ENCODE measurements around the gene C14orf93.
A peak's percentile ranks its signal among the peaks of the same experiment; 100 is the strongest.
"Not testable (repeated sequence)": the region's sequence is repeated elsewhere in the genome, so short reads cannot be mapped to it uniquely, and the experiment has no call there.

Gene C14orf93

DNA sequence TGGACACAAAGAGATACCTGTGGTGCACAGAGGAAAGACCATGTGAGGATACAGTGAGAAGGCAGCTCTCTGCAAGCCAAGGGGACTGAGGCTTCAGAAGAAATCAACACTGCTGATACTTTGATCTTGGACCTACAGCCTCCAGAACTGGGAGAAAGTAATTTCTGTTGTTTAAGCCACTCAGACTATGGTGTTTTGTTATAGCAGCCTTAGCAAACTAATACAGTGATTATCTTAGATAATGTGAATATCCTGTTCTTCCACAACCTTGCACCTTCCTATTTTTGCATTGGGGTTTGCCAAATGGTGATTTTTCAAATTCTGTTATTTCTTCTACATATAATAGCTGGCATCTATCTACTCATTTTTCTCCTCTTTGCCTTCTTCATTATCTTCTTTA, 8.2 kb upstream of the C14orf93 start:
- DNase-seq: no peak

DNA sequence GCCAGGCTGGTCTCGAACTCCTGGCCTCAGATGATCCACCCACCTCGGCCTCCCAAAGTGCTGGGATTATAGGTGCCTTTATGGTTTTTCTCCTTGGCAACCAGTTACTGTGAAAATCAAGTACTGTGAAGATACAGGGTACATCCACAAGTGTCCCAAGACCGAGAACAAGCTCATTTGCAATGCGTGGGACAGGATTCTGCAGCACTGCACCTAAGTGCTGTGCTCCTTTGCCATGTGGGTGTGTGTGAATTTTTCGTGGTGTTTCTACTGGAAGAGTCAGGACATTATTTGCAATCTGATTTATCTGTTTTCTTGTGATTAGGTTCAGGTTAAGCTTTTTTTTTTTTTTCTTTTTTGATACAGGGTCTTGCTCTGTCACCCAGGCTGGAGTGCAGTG, 7.1 kb upstream of the C14orf93 start:
- DNase-seq: no peak

DNA sequence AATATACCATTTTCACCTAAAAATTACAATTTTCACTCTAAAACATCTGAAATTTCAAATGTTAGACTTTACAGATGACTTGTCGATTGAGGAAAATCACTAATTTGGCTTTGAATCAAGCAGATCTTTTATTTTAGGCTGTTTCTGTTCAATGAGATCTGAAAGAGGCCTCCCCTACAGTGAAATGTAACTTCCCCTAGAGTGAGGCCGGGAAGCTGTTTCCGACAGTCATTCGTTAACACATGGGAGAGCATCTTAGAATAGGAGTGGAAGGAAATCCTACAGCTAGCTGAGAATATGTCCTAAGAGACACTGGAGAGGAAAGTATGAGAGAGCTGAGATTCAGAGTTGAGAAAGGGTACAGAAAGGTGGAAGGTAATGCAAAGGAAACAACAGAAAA, 5.7 kb upstream of the C14orf93 start:
- DNase-seq: no peak

DNA sequence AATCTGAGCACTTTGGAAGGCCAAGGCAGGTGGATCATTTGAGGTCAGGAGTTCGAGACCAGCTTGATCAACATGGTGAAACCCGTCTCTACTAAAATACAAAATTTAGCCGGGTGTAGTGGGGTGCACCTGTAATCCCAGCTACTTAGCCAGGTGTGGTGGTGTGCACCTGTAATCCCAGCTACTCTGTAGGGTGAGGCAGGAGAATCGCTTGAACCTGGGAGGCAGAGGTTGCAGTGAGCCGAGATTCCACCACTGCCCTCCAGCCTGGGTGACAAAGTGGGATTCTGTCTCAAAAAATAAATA, 3.8 kb upstream of the C14orf93 start:
- DNase-seq: not testable (repeated sequence)

DNA sequence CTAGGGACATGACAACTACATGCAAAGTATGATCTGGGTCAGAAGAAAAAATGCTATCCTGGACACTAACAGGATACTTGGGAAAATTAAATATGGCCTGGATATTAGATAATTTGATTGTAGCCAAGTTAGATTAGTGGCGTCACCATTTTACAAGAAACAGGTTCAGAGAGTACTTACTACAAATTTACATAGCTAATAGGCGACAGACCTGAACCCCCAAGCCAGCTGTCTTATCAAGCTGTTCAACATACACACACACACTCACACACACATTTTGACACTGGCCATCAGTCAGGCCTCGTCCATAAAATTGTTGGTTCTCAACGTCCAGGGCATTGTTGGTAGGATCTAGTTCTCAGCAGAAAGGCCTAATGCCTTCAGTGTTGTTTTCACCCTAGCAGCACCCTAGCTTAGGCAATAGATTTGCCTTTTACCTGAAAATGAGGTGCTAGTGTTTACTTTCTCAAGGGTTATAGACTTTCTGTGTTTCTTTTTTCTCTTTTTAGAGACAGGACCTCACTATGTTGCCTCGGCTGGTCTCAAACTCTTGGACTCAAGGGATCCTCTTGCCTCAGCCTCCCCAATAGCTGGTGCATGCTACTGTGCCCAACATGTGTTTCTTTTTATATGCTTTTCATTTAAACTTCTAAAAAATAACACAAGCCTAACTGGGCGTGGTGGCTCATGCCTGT, 3.3 kb upstream of the C14orf93 start:
- DNase-seq: no peak

- no peak for DNase-seq
Observed at GRCh38 chr14:23009483-23009938, 432 bp downstream of the C14orf93 start.

- no peak for DNase-seq
Observed at GRCh38 chr14:23008831-23009230, 1.1 kb downstream of the C14orf93 start.

- DNase-seq: peak; percentile 99
Observed at GRCh38 chr14:23006544-23007419, 3.2 kb downstream of the C14orf93 start.

GRCh38 chr14:23006188-23006534, 3.8 kb downstream of the C14orf93 start:
- no peak for DNase-seq

DNA sequence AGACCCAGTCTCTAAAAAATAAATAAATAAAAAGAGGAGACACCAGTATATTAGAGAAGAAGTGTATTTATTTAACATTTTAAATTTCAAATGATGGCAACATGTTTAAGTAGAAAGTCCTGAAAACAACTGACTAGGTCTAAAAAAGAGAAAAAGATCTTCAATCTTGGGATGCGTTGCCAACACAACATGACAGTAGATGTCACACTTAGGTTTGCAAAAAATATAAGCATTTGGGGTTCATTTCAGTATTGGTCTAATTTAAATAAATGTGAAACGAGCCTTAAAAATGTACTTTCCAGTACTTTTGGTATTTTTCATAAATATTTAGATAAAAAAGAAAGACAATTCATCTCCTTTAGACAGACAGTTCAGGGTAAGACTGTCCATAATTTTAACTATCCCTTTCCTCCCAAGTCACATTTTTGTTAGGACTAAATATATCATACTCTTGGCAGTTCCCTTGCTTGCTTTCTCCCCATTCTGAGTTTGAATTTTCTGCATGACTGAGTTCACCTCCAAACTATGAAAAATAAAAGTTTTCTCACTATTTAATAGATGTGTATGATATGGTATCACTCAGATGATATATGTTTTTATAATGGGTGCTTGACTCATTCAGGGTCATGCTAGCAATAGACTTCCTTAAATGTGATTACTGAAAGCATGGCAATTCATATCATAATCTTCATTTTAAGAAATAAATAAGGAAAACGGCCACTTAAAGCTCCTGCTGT, 4.3 kb downstream of the C14orf93 start:
- DNase-seq: no peak

DNA sequence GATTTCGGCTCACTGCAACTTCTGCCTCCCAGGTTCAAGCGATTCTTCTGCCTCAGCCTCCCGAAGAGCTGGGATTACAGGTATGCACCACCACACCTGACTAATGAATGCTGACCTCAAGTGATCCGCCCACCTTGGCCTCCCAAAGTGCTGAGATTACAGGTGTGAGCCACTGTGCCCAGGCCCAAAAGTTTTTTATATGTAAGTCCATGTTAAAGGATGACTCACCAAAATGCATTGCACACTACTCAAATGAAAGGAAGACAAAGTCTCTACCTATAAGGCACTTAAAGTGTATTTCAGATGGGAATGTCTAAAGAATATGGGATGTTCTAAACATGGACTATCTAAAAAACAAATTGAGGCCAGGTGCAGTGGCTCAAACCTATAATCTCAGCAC, 5.7 kb downstream of the C14orf93 start:
- not testable (repeated sequence) for DNase-seq

GRCh38 chr14:23002592-23002991, 7.4 kb downstream of the C14orf93 start:
- no peak for DNase-seq

DNA sequence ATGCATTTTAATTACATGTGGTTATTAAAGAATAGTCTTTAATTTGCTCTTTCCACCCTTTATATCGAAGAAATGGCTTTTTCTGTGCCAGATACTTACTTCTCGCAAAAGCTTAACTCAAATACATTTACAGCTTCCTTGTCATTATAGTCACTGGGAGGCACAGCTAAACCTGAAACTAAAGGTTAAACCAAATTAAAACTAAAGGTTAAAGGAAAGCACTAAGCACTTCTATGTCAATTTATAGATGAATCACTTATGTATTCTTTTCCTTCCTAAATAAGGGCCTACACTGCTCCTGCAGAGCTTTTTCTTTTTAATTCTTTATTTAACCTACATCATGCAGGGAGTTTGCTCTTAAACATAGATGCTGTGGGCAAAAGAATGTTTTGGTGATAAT, 9.1 kb downstream of the C14orf93 start:
- DNase-seq: no peak

GRCh38 chr14:22998329-22999012, 11.5 kb downstream of the C14orf93 start:
- no peak for DNase-seq

GRCh38 chr14:22997676-22998323, 12.1 kb downstream of the C14orf93 start:
- no peak for DNase-seq

DNA sequence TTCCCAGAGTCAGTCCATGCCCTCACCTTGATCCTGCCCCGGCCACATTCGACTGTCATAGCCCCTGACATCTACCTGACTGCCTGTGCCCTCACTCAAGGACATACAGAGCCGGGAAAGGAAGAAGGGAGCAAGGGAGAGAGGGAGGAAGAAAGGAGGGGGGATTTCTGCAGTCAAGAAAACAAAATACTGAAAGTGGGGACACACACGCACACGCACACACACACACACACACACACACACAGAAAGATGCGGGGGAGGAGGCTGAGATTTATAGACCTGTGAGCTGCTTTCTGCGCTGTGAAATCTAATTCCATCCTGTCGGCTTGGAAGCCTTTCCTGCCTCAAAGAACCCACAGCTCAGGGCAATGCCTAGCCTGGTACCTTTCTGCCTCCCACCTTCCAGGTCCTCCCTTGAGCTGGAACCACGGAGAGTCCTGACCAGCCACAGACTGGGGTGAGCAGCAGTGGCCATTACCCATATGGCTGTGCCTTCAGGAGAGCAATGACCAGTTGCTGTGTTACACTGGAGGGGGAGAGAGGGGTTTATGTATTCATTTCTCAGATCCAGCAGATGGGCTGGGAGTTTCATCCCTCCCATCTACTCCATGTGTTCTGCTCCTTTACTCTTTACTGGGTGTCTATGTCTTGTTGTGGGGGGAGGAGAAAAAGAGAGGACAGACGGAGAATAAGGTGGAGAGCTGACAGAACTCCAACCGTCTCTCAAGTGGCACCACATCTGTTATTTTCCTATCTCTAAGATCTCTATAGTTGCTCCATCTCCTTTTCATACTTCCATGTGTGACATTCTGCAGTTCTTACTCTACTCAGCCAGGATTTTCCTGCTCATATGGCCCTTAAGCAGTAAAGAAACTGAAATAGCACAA, 12.9 kb downstream of the C14orf93 start:
- no peak for DNase-seq

DNA sequence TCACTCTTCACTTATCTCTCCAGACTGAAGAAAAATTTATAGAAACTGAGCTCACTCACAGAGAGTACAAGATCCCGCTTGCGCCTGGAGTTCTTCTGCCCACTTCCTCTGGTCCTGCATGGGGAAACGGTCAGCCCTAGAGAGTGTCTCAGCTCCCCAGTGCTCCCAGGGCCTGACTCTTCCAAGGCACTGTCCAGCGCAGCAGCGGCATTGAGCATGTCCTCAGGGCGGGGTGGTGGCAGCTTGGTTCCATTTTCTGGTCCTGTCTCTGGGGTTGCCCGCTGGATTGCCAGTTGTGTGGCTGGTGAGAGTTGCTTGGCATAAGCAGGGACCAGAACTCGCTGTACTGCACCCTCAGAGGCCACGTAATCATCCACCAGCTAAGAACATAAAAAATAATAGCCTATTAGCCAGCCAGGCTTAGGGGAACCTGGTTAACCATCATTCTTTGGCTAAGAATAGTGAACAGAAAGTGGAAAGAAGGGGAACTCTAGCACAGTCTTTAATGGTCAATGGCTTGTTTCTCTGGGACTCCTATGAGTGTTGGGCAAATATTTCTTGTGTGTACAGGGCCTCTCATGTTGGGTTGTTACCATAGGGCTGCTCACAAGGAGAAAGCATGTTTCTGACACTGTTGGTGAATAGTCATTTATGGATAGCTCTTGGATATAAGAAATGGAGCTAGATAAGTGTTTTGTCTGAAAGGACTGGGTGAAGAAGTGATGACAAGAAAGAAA, 13.9 kb downstream of the C14orf93 start:
- DNase-seq: no peak

GRCh38 chr14:22994762-22995275, 15.1 kb downstream of the C14orf93 start:
- DNase-seq: peak; percentile 69

DNA sequence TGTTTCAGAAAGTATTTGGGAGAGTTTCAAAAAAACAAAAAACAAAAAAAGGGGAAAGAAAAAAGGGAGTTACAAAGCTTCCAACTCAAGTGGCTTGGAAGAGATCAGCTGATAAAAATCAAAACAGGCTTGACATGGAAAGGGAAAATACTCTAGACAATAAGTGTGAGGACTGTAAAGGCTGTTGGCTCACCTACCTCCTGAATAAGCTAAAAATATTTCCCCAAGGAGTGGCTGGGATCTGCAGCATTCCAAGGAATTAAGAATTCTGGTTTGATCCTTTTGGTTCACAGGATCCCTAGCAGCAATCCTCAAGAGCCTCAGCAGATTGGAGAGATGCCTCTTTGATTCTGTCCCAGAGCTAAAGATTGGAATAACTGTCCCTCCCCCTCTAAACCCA, 16.4 kb downstream of the C14orf93 start:
- no peak for DNase-seq

DNA sequence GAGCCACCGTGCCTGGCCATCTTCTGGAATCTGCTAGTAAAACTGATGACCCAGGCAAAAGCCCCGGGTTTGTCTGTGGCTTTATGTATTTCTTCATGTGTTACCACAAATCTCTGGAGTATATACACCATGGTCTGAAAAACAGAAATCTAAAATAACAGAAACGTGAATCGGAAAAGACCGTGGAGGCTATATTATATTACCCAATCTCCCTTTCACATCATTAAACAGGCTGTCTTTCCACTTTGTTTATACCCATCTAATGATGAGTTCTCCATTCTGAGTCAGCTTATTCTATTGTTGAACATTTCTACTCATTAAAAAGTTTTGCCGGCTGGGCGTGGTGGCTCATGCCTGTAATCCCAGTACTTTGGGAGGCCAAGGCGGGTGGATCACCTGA, 18.1 kb downstream of the C14orf93 start:
- no peak for DNase-seq

DNA sequence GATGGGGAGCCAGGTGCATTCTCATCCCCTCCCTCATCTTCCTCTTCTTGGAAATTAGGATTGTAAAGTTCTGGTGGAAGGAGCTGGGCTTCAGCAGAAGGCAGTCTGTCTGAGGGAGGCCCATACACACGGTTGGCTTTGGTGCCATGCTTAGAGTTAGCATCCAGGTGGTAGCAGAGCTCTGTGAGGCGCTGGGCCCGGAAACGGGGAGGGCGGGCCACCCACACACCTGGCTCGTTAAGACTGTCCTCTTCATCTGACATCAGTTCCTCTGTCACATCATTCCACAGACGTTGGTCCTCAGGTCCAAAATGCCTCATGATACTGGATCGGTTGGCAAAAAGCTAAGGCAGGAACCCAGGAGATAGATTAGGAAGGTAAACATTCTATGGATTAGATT, 22.7 kb downstream of the C14orf93 start:
- DNase-seq: no peak

Data from retina (tissue), 1 donor.